PC-9 (cell line): Measurements from ENCODE around the gene SCML2.

Source experiments
- EZH2 ChIP-seq: fragments of 200-600 bp; sonication (generic); IDR thresholded peaks from 2 replicates; pipeline ENCODE4 v1.8.0; 2017; ENCODE audit warnings: antibody characterized with exemption, low read depth
- TF ChIP-seq, protein P1 (sequence below): fragments of 200-600 bp; sonication (generic); conservative IDR thresholded peaks from 2 replicates; pipeline ENCODE4 v1.6.1; 2017; ENCODE audit warnings: mixed run types, antibody characterized with exemption, mild to moderate bottlenecking, moderate library complexity

DNA sequence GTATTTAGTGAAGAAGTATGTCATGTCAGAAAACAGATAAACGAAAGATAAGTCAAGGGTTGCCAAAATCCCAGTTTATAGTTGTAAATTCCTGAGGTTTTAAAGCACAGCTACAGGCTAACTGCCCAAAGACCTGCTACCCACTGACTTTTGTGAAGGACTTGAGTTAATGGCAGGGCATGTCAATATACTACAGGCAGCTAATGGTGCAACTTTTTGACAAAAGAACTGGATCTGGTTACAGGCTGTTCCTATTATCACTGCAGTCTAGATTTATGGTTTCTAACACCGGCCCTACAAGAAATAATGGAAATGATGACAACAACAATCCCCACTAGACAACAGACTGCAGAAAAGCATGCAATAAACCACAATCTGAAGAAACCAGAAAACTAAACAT is 6.4 kb downstream of the SCML2 start:
- TF ChIP-seq, protein P1, sequence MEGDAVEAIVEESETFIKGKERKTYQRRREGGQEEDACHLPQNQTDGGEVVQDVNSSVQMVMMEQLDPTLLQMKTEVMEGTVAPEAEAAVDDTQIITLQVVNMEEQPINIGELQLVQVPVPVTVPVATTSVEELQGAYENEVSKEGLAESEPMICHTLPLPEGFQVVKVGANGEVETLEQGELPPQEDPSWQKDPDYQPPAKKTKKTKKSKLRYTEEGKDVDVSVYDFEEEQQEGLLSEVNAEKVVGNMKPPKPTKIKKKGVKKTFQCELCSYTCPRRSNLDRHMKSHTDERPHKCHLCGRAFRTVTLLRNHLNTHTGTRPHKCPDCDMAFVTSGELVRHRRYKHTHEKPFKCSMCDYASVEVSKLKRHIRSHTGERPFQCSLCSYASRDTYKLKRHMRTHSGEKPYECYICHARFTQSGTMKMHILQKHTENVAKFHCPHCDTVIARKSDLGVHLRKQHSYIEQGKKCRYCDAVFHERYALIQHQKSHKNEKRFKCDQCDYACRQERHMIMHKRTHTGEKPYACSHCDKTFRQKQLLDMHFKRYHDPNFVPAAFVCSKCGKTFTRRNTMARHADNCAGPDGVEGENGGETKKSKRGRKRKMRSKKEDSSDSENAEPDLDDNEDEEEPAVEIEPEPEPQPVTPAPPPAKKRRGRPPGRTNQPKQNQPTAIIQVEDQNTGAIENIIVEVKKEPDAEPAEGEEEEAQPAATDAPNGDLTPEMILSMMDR, result no peak
- no peak for TF ChIP-seq EZH2
